ENCODE measurements around the gene MDC1.
"Not testable (repeated sequence)": the region's sequence is repeated elsewhere in the genome, so short reads cannot be mapped to it uniquely, and the experiment has no call there.

The MDC1 gene

GRCh38 chr6:30717129-30717844 lies at the start of gene MDC1:
TSS of gene MDC1 (minus strand) at chr6:30717281. CDS start at chr6:30715175, 2,106 bp downstream.
- peak; percentile 100 for DNase-seq

GRCh38 chr6:30766461-30767157 lies 49.5 kb upstream of the MDC1 start:
- no peak for DNase-seq

GRCh38 chr6:30765495-30765894 lies 48.4 kb upstream of the MDC1 start:
- DNase-seq: not testable (repeated sequence)

- DNase-seq: not testable (repeated sequence)
Measured at GRCh38 chr6:30764490-30765043, 47.5 kb upstream of the MDC1 start.

GRCh38 chr6:30763618-30764489 lies 46.8 kb upstream of the MDC1 start:
- no peak for DNase-seq

GRCh38 chr6:30763155-30763617 lies 46.1 kb upstream of the MDC1 start:
- DNase-seq: no peak

GRCh38 chr6:30761791-30762429 lies 44.8 kb upstream of the MDC1 start:
- no peak for DNase-seq

GRCh38 chr6:30760549-30760948 lies 43.5 kb upstream of the MDC1 start:
- no peak for DNase-seq

GRCh38 chr6:30759575-30760239 lies 42.6 kb upstream of the MDC1 start:
- DNase-seq: no peak

- DNase-seq: no peak
Measured at GRCh38 chr6:30757261-30757904, 40.3 kb upstream of the MDC1 start.

GRCh38 chr6:30756405-30757003 lies 39.4 kb upstream of the MDC1 start:
- DNase-seq: not testable (repeated sequence)

- DNase-seq: no peak
Measured at GRCh38 chr6:30754631-30755030, 37.5 kb upstream of the MDC1 start.

- peak; percentile 83 for DNase-seq
Measured at GRCh38 chr6:30752157-30752927, 35.3 kb upstream of the MDC1 start.

- DNase-seq: no peak
Measured at GRCh38 chr6:30750379-30750668, 33.2 kb upstream of the MDC1 start.

- DNase-seq: no peak
Measured at GRCh38 chr6:30749554-30750378, 32.7 kb upstream of the MDC1 start.

- DNase-seq: no peak
Measured at GRCh38 chr6:30748851-30749540, 31.9 kb upstream of the MDC1 start.

GRCh38 chr6:30747902-30748769 lies 31.1 kb upstream of the MDC1 start:
- no peak for DNase-seq

GRCh38 chr6:30747300-30747687 lies 30.2 kb upstream of the MDC1 start:
- DNase-seq: no peak

All from DMS79 treated with DMSO at 0.1 percent for 48 hours (cell line).